ENCODE measurements around the gene MINDY1. TPM values are rescaled to one million over a fixed set of nuclear protein-coding genes. Genes with fewer than 3 reads are reported as not detected.

The MINDY1 gene
- total RNA-seq, 2 experiments from 2014 or later, result 8.5 to 13.8 TPM

DNA sequence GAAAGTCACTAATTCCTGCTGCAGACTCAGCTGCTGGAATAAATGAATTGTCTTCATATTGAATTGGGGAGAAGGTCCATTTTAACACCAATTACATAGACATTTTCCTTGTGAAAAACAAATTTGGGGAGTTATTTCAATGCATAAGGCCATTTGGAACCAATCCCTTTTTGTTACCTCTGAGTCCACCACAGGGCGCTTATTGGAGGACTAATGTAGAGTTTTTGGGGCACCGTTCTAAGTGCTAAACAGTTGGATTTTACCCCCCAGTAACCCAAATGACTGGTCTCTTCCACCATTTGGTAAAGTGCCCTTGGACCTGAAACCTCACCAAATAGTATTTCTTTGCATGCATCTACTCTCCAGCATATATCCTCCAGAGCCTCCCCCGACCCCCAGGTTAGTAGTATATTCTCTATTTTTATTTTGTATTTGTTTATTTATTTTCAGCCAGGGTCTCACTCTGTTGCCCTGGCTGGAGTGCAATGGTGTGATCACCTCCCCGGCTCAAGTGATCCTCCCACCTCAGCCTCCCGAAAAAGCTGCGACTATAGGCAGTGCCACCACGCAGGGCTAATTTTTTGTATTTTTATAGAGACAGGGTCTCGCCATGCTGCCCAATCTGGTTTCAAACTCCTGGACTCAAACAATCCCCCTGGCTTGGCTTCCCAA lies 3.1 kb upstream of the MINDY1 start:
- H3K36me3 ChIP-seq (ENCODE audit: insufficient read depth, low read length), result no peaks in the 10 kb centered on the region
- peak overlapping the region; percentile 90 for H3K4me2 ChIP-seq (ENCODE audit: low read length)
- ChIA-PET CTCF (ENCODE audit: unreplicated experiment) (no interaction called here), POLR2A (interaction anchor here (0.5 kb wide), 1 partner anchor 50 kb away, joined by 3 read pairs; the partner anchor contains the start of gene CDC42SE1)
- H2AFZ ChIP-seq (ENCODE audit: low read length), result no peak overlapping the region
- H3K27ac ChIP-seq (ENCODE audit: low read depth, low read length, poor library complexity, severe bottlenecking), result no peak overlapping the region
- intact Hi-C loops (cut with micrococcal nuclease; ENCODE audit: unreplicated experiment), result loop anchor here (5.0 kb wide), 1 partner anchor 47 kb away; the partner anchor contains the start of gene CDC42SE1
- peaks cover 17% of the 10 kb centered on the region; the same call in 1 of the 2 replicates for H3K79me2 ChIP-seq (ENCODE audit: insufficient read depth, low read depth, low read length)
- BruUV-seq (replicated peaks), result no TSS peak
- no peaks in the 10 kb centered on the region for H4K20me1 ChIP-seq (ENCODE audit: insufficient read depth, low read length)
- no peaks in the 10 kb centered on the region for H3K9me2 ChIP-seq (ENCODE audit: insufficient read depth, low read length)
- no peaks in the 10 kb centered on the region for H3K9me3 ChIP-seq (ENCODE audit: low read length)
- H3K4me3 ChIP-seq (ENCODE audit: low read depth, low read length, poor library complexity, severe bottlenecking), result peak overlapping the region; percentile 83
- peaks cover 41% of the 10 kb centered on the region for H3K4me1 ChIP-seq (ENCODE audit: insufficient read depth, low read length, poor library complexity, severe bottlenecking)
- no peak for DNase-seq (ENCODE audit: low spot score)
- no peak for TF ChIP-seq EZH2phosphoT487 (IDR thresholded peaks at IDR 0.05; ENCODE audit: borderline replicate concordance, low read depth, low read length)
- TF ChIP-seq, protein P1, sequence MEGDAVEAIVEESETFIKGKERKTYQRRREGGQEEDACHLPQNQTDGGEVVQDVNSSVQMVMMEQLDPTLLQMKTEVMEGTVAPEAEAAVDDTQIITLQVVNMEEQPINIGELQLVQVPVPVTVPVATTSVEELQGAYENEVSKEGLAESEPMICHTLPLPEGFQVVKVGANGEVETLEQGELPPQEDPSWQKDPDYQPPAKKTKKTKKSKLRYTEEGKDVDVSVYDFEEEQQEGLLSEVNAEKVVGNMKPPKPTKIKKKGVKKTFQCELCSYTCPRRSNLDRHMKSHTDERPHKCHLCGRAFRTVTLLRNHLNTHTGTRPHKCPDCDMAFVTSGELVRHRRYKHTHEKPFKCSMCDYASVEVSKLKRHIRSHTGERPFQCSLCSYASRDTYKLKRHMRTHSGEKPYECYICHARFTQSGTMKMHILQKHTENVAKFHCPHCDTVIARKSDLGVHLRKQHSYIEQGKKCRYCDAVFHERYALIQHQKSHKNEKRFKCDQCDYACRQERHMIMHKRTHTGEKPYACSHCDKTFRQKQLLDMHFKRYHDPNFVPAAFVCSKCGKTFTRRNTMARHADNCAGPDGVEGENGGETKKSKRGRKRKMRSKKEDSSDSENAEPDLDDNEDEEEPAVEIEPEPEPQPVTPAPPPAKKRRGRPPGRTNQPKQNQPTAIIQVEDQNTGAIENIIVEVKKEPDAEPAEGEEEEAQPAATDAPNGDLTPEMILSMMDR (conservative IDR thresholded peaks at IDR 0.05; ENCODE audit: low read length), result no peak

DNA sequence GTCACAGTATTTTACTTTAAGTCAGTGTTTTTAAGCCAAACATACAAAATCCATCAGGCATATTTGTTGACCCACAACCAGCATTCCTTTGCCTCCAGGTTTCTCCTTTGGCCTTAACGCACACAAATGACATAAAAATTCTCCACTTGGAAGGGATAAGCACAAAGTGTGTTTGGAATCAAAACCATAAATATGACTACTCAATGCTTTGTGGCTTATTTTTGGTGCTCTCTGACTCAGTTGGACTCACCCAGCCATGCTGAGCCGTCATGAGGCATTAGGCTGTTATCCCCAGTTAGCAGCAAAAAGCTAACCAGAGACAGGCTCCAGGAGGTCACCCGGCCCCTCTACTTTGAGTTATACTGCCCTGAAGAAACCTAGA lies 2.5 kb upstream of the MINDY1 start:
- intact Hi-C loops (cut with micrococcal nuclease; ENCODE audit: unreplicated experiment), result loop anchor here (5.0 kb wide), 1 partner anchor 48 kb away; the partner anchor contains the start of gene CDC42SE1
- Histone ChIP-seq H3K79me2 (ENCODE audit: insufficient read depth, low read depth, low read length) (peaks cover 17% of the 10 kb centered on the region; the same call in 1 of the 2 replicates), H3K9me2 (ENCODE audit: insufficient read depth, low read length) (no peaks in the 10 kb centered on the region), H4K20me1 (ENCODE audit: insufficient read depth, low read length) (no peaks in the 10 kb centered on the region), H2AFZ (ENCODE audit: low read length) (peak overlapping the region; percentile 85; the same call in 1 of the 2 replicates), H3K36me3 (ENCODE audit: insufficient read depth, low read length) (no peaks in the 10 kb centered on the region), H3K27ac (ENCODE audit: low read depth, low read length, poor library complexity, severe bottlenecking) (no peak overlapping the region), H3K4me2 (ENCODE audit: low read length) (peak overlapping the region; percentile 90), H3K9me3 (ENCODE audit: low read length) (no peaks in the 10 kb centered on the region), H3K4me3 (ENCODE audit: low read depth, low read length, poor library complexity, severe bottlenecking) (peak overlapping the region; percentile 83), H3K4me1 (ENCODE audit: insufficient read depth, low read length, poor library complexity, severe bottlenecking) (peaks cover 46% of the 10 kb centered on the region)
- no peak for DNase-seq (ENCODE audit: low spot score)
- TF ChIP-seq, protein P1 (conservative IDR thresholded peaks at IDR 0.05; ENCODE audit: low read length), result no peak
- no peak for TF ChIP-seq EZH2phosphoT487 (IDR thresholded peaks at IDR 0.05; ENCODE audit: borderline replicate concordance, low read depth, low read length)
- ChIA-PET CTCF (ENCODE audit: unreplicated experiment) (no interaction called here), POLR2A (interaction anchor here (0.5 kb wide), 1 partner anchor 50 kb away, joined by 3 read pairs; the partner anchor contains the start of gene CDC42SE1)
- TSS peak; percentile 60 for BruUV-seq (replicated peaks)

All from OCI-LY7 (cell line).